Fibroblast of the aortic adventitia (primary cell): ENCODE results near the gene RGS7BP. TPM values are rescaled to one million over a fixed set of nuclear protein-coding genes. Genes with fewer than 3 reads are reported as not detected.
A peak's percentile ranks its signal among the peaks of the same experiment; 100 is the strongest.

Experiments
- DNase-seq: peaks from one replicate; pipeline ENCODE4 v3.0.0-alpha.2; 2010; ENCODE audit warnings: low read depth
- H3K4me3 ChIP-seq: 2 replicates; pipeline ENCODE4 v1.5.1; 2011; ENCODE audit warnings: low read depth, mild to moderate bottlenecking, control low read depth, low read length, moderate library complexity
- total RNA-seq: library from RNA; depleted of rRNA; stranded (reverse); fragments of >200 nt; gene quantifications from 2 replicates; pipeline ENCODE4 v1.2.3, GENCODE V29; 2012; ENCODE audit warnings: low replicate concordance
- TF ChIP-seq, protein P1 (sequence below): IDR thresholded peaks from 2 replicates; pipeline ENCODE4 v1.5.1; 2011; ENCODE audit warnings: mild to moderate bottlenecking, low read length, control low read depth, inconsistent platforms; ENCODE audit not compliant: insufficient read depth

RGS7BP gene
- total RNA-seq, 1 donor, result 0.72 TPM

- TF ChIP-seq, protein P1, sequence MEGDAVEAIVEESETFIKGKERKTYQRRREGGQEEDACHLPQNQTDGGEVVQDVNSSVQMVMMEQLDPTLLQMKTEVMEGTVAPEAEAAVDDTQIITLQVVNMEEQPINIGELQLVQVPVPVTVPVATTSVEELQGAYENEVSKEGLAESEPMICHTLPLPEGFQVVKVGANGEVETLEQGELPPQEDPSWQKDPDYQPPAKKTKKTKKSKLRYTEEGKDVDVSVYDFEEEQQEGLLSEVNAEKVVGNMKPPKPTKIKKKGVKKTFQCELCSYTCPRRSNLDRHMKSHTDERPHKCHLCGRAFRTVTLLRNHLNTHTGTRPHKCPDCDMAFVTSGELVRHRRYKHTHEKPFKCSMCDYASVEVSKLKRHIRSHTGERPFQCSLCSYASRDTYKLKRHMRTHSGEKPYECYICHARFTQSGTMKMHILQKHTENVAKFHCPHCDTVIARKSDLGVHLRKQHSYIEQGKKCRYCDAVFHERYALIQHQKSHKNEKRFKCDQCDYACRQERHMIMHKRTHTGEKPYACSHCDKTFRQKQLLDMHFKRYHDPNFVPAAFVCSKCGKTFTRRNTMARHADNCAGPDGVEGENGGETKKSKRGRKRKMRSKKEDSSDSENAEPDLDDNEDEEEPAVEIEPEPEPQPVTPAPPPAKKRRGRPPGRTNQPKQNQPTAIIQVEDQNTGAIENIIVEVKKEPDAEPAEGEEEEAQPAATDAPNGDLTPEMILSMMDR, result no peak
- no peak overlapping the region for H3K4me3 ChIP-seq
- DNase-seq, result peak; percentile 5
Observed at GRCh38 chr5:64576250-64576649, 70.4 kb downstream of the RGS7BP start.

DNA sequence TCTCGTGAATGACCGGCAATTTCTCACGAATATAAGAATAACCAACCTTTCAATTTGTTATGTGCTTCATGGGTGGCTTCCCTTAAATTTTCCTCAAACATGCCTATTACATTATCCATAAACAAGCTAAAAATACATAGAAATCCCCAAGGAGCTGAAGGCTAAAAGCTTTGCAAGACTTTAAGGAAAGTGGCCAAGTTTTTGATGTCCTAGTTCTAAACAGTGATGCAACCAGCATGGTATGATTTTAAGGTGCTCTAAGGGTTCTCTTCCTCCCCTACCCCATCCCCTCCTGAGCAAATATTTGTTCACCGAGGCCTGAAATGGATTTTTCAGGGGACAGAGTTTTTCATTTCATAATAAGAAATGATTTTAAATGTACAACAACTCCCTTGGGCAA, 79.8 kb downstream of the RGS7BP start:
- TF ChIP-seq, protein P1, result no peak
- DNase-seq, result peak; percentile 18

GRCh38 chr5:64587370-64587769, 81.6 kb downstream of the RGS7BP start:
- H3K4me3 ChIP-seq, result no peak overlapping the region
- DNase-seq, result no peak
- TF ChIP-seq, protein P1, result no peak

More for the DNA sequence above, 79.8 kb downstream of the RGS7BP start:
- H3K4me3 ChIP-seq, result no peak overlapping the region

DNA sequence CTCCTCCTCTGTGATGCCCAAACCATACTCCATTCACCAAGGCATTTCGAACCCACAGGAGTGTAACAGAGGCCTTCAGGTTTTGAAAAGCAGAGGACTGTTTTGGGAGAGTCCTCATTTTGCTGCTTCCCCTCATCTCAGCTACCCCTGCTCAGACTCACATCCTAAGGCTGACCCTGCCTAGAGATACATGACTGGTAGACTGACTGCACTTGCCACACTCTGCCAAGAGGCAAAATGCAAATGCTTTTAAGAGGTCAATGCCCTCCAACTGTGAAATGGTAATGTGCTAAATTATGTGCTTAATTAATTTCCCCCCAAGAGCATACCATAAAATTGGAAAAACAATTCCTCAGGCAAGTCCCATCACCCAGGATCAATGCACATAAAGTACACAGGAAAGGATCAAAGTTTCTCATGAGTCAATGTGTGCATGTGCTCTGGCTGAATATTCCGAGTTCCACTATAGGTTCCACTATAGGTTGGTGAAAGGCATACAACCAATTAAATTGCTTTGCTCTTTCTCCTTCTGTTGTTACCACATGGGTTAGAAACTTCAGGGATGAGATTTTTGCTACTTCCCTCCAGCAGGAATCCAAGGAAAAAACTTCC, 87.0 kb downstream of the RGS7BP start:
- DNase-seq, result no peak
- TF ChIP-seq, protein P1, result no peak
- no peak overlapping the region for H3K4me3 ChIP-seq

DNA sequence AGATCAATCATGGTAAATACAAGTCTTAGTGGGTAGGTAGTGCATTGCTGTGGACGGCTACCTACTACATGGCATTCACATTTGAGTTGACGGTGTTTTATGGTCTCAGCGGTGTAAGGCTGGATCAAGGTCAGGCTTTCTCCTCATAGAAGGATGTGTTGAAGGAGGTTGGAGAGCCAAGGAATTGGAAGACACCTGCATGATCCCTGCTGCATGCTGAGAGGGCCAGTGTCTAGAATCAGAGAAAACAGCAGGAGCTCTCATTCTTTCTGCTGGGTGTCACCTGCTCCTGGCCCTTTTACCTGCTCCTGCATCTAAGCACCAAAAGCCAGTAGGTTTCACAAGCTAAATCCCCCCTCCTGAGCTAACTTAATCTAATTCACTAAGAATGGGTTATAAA, 88.2 kb downstream of the RGS7BP start:
- TF ChIP-seq, protein P1, result no peak
- no peak for DNase-seq
- H3K4me3 ChIP-seq, result no peak overlapping the region

DNA sequence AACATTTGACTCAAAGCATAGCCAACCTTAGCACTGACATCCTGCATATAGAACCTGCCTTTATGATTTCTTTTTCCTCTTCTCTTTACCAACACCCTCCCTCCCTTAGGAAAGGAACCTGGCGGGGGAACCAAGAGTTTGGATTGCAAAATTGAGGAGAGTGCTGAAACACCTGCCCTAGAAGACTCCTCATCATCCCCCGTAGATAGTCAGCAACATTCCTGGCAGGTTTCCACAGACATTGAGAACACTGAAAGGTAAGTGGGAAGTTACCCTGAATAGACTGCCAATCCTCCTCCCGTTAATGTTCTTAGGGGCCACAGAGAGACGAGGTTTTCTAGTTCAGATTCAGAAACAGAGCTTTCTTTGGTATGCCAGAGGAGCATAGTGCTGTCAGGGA, 88.8 kb downstream of the RGS7BP start:
- no peak for DNase-seq
- H3K4me3 ChIP-seq, result no peak overlapping the region
- TF ChIP-seq, protein P1, result no peak
